GM23338 (cell line): ENCODE results near the gene LRRC47. TPM values are rescaled to one million over a fixed set of nuclear protein-coding genes. Genes with fewer than 3 reads are reported as not detected.

ENCODE experiments used
- ATAC-seq: fragments of 200-7000 bp; cut with Tn5 transposase; 3 replicates; pipeline ENCODE4 v1.9.1; 2020
- DNase-seq: peaks from one replicate; pipeline ENCODE4 v3.0.0-alpha.2; 2015; ENCODE audit warnings: low spot score
- H2AFZ ChIP-seq: fragments of 200-600 bp; sonication (generic); 2 replicates; pipeline ENCODE4 v1.8.0; 2016; ENCODE audit warnings: antibody characterized with exemption, mild to moderate bottlenecking, moderate library complexity
- H3F3A ChIP-seq: fragments of 200-600 bp; sonication (generic); replicated peaks from 2 replicates; pipeline ENCODE4 v1.8.0; 2017; ENCODE audit warnings: antibody characterized with exemption, mixed run types, low read depth
- H3K27ac ChIP-seq: fragments of 200-600 bp; sonication (generic); 2 replicates; pipeline ENCODE4 v1.6.1; 2016; ENCODE audit warnings: low read depth
- H3K27me3 ChIP-seq: fragments of 200-600 bp; sonication (generic); 2 replicates; pipeline ENCODE4 v1.8.0; 2016; ENCODE audit warnings: mild to moderate bottlenecking, mixed run types, moderate library complexity; ENCODE audit not compliant: insufficient read depth
- H3K36me3 ChIP-seq: fragments of 200-600 bp; sonication (generic); 2 replicates; pipeline ENCODE4 v1.8.0; 2016; ENCODE audit warnings: mild to moderate bottlenecking; ENCODE audit not compliant: insufficient read depth
- H3K4me1 ChIP-seq: fragments of 200-600 bp; sonication (generic); 2 replicates; pipeline ENCODE4 v1.8.0; 2016; ENCODE audit warnings: mild to moderate bottlenecking, moderate library complexity; ENCODE audit not compliant: insufficient read depth
- H3K4me2 ChIP-seq: fragments of 200-600 bp; sonication (generic); 2 replicates; pipeline ENCODE4 v1.7.1; 2017; ENCODE audit warnings: mixed run types
- H3K4me3 ChIP-seq: fragments of 200-600 bp; sonication (generic); 2 replicates; pipeline ENCODE4 v1.6.1; 2016; ENCODE audit warnings: mixed run types
- H3K79me2 ChIP-seq: fragments of 200-600 bp; sonication (generic); replicated peaks from 2 replicates; pipeline ENCODE4 v1.8.0; 2017; ENCODE audit warnings: mild to moderate bottlenecking; ENCODE audit not compliant: insufficient read depth
- H3K9me2 ChIP-seq: fragments of 200-600 bp; sonication (generic); 2 replicates; pipeline ENCODE4 v1.8.0; 2017; ENCODE audit not compliant: insufficient read depth
- H4K20me1 ChIP-seq: fragments of 200-600 bp; sonication (generic); replicated peaks from 2 replicates; pipeline ENCODE4 v1.8.0; 2017; ENCODE audit warnings: mild to moderate bottlenecking; ENCODE audit not compliant: insufficient read depth
- H3K27ac Mint-ChIP-seq: 2 replicates; pipeline ENCODE4 v1.8.0; 2020; ENCODE audit warnings: inconsistent platforms, mild to moderate bottlenecking, moderate library complexity, mixed read lengths
- H3K27me3 Mint-ChIP-seq: 3 replicates; pipeline ENCODE4 v1.8.0; 2022; ENCODE audit warnings: low read depth, mild to moderate bottlenecking, moderate library complexity, mixed read lengths, inconsistent platforms; ENCODE audit not compliant: insufficient read depth, poor library complexity
- H3K36me3 Mint-ChIP-seq: 3 replicates; pipeline ENCODE4 v1.8.0; 2021; ENCODE audit warnings: low read depth, mild to moderate bottlenecking, inconsistent platforms, moderate library complexity, mixed read lengths
- H3K4me1 Mint-ChIP-seq: 3 replicates; pipeline ENCODE4 v1.8.0; 2020; ENCODE audit warnings: mild to moderate bottlenecking, inconsistent platforms, mixed read lengths
- H3K4me3 Mint-ChIP-seq: 3 replicates; pipeline ENCODE4 v1.8.0; 2021; ENCODE audit warnings: moderate library complexity, mild to moderate bottlenecking, inconsistent platforms, mixed read lengths
- H3K9me3 Mint-ChIP-seq: 3 replicates; pipeline ENCODE4 v1.8.0; 2020; ENCODE audit warnings: moderate library complexity, mild to moderate bottlenecking, inconsistent platforms, mixed read lengths
- CTCF ChIP-seq, 2 experiments: fragments of 200-600 bp in 1 of 2; sonication (generic) in 1 of 2; conservative IDR thresholded peaks; 2 replicates each; pipeline versions ENCODE4 v1.5.1 to v1.6.1; 2016 to 2017; ENCODE audit warnings: antibody characterized with exemption in 2 of 2, low read depth in 2 of 2, mild to moderate bottlenecking in 2 of 2, moderate library complexity in 1 of 2
- ETS1 ChIP-seq: IDR thresholded peaks from 2 replicates; pipeline ENCODE4 v1.6.1; 2016; ENCODE audit warnings: antibody characterized with exemption
- EZH2 ChIP-seq: fragments of 200-600 bp; sonication (generic); IDR thresholded peaks from one replicate; pipeline ENCODE4 v1.8.0; 2017; ENCODE audit warnings: antibody characterized with exemption, mild to moderate bottlenecking, low read depth; ENCODE audit not compliant: unreplicated experiment
- EZH2phosphoT487 ChIP-seq: fragments of 200-600 bp; sonication (generic); IDR thresholded peaks from one replicate; pipeline ENCODE4 v1.8.1; 2018; ENCODE audit warnings: antibody characterized with exemption; ENCODE audit not compliant: unreplicated experiment
- NANOG ChIP-seq: IDR thresholded peaks from 2 replicates; pipeline ENCODE4 v1.6.1; 2016; ENCODE audit warnings: antibody characterized with exemption, borderline replicate concordance
- POLR2AphosphoS5 ChIP-seq: IDR thresholded peaks from 2 replicates; pipeline ENCODE4 v1.6.1; 2016; ENCODE audit warnings: antibody characterized with exemption, low read depth
- REST ChIP-seq: IDR thresholded peaks from one replicate; pipeline ENCODE4 v1.6.1; 2018; ENCODE audit warnings: antibody characterized with exemption; ENCODE audit not compliant: unreplicated experiment
- STAT1 ChIP-seq: IDR thresholded peaks from one replicate; pipeline ENCODE4 v1.6.1; 2016; ENCODE audit warnings: antibody characterized with exemption; ENCODE audit not compliant: unreplicated experiment
- ZNF114 ChIP-seq: fragments of 250-450 bp; sonication (Bioruptor Pico); IDR thresholded peaks from 2 replicates; pipeline ENCODE4 v1.5.0; 2020; ENCODE audit warnings: mild to moderate bottlenecking, moderate library complexity
- ZNF331 ChIP-seq: fragments of 250-450 bp; sonication (Bioruptor Pico); IDR thresholded peaks from 2 replicates; pipeline ENCODE4 v1.5.0; 2020; ENCODE audit warnings: low read depth, mild to moderate bottlenecking, moderate library complexity
- ZNF462 ChIP-seq: fragments of 250-450 bp; sonication (Bioruptor Pico); IDR thresholded peaks from 2 replicates; pipeline ENCODE4 v1.5.0; 2020; ENCODE audit warnings: mild to moderate bottlenecking, moderate library complexity
- polyA plus RNA-seq: library from polyadenylated mRNA; unstranded; fragments of >200 nt; fragmentation: Nextera tagmentation; extraction: Ambion mirVana; gene quantifications from 2 replicates; pipeline ENCODE4 v1.2.1, GENCODE V29; 2016
- total RNA-seq: library from RNA; depleted of rRNA; stranded (reverse); fragments of >200 nt; shearing (Covaris generic); gene quantifications from 2 replicates; pipeline ENCODE4 v1.2.3, GENCODE V29; 2014

LRRC47 gene
- total and polyA plus RNA-seq, 2 experiments from 2014 or later, result 15.8 to 76.8 TPM

GRCh38 chr1:3733094-3733882 is 63.0 kb downstream of the LRRC47 start:
- DNase-seq (no peak), ATAC-seq (peak; percentile 52; the same call in 2 of the 3 replicates)
- Mint-ChIP-seq H3K36me3 (peaks cover 19% of the 10 kb centered on the region; the same call in 2 of the 3 replicates), H3K4me1 (peaks cover 12% of the 10 kb centered on the region), H3K27me3 (peaks cover 9% of the 10 kb centered on the region), H3K9me3 (0 out of 3 replicates have a peak, but pooled peaks cover 2% of the 10 kb centered on the region), H3K27ac (no peak overlapping the region), H3K4me3 (peak overlapping the region; percentile 65)
- Histone ChIP-seq H3K9me2 (no peaks in the 10 kb centered on the region), H3K4me2 (peak overlapping the region; percentile 82), H3K79me2 (no peaks in the 10 kb centered on the region), H3F3A (0 out of 2 replicates have a peak, but pooled peaks cover 6% of the 10 kb centered on the region), H3K27me3 (no peaks in the 10 kb centered on the region), H3K36me3 (peaks cover 8% of the 10 kb centered on the region; the same call in 1 of the 2 replicates), H2AFZ (no peak overlapping the region), H3K27ac (0 out of 2 replicates have a peak overlapping the region, but pooled peaks have one; percentile 26), H3K4me3 (peak overlapping the region; percentile 51), H4K20me1 (peaks cover 9% of the 10 kb centered on the region; the same call in 1 of the 2 replicates), H3K4me1 (peaks cover 12% of the 10 kb centered on the region; the same call in 1 of the 2 replicates)
- TF ChIP-seq EZH2phosphoT487 (no peak), ZNF462 (CRISPR knock-in tag) (no peak), EZH2 (no peak), POLR2AphosphoS5 (no peak), REST (no peak), STAT1 (no peak), ETS1 (no peak), ZNF331 (CRISPR knock-in tag) (no peak), CTCF (conservative IDR thresholded peaks at IDR 0.05; ENCODE audit: low read depth in 2 of 2) (no peak), NANOG (no peak), ZNF114 (CRISPR knock-in tag) (no peak)
